Prostate gland (tissue), 2 donors: ENCODE measurements around the gene SBSN.

ENCODE experiments used
- POLR2A ChIP-seq: fragments of 450-650 bp; IDR thresholded peaks from one replicate; pipeline ENCODE4 v1.6.1; 2016; ENCODE audit warnings: antibody characterized with exemption, mild to moderate bottlenecking
- TF ChIP-seq, protein P1 (sequence below), 4 experiments: fragments of 200-600 bp in 2 of 4; fragments of 450-650 bp in 2 of 4; sonication (generic) in 2 of 4; IDR thresholded peaks; 1 replicate in 3 of 4; 2 replicates in 1 of 4; pipeline ENCODE4 v1.5.1; 2016 to 2019; ENCODE audit warnings: antibody characterized with exemption in 4 of 4, mild to moderate bottlenecking in 2 of 4, moderate library complexity in 2 of 4

DNA sequence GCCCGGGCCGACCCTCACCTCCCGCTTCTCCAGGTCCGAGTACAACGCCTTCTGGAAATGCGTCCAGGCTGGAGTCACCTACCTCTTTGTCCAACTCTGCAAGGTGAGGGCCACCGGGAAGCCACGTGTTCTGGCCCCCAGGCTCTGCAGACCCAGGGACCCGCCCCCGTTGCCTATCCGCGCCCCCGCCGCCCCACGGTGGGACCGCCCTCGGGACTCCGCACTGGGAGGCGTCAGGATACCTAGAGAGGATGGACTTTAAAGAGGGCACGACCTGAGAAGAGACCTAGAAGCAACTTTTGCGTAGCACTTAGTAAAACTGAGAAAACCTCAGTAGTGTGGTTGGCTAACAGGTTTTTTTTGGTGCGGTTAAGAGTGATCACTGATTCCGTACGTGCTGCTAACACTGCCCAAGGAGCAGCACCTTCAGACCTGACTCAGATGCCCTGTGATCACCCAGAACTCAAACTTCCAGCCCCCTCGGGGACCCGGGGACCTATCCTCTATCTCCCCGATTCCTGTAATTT lies 17.8 kb upstream of the SBSN start:
- TF ChIP-seq, protein P1, sequence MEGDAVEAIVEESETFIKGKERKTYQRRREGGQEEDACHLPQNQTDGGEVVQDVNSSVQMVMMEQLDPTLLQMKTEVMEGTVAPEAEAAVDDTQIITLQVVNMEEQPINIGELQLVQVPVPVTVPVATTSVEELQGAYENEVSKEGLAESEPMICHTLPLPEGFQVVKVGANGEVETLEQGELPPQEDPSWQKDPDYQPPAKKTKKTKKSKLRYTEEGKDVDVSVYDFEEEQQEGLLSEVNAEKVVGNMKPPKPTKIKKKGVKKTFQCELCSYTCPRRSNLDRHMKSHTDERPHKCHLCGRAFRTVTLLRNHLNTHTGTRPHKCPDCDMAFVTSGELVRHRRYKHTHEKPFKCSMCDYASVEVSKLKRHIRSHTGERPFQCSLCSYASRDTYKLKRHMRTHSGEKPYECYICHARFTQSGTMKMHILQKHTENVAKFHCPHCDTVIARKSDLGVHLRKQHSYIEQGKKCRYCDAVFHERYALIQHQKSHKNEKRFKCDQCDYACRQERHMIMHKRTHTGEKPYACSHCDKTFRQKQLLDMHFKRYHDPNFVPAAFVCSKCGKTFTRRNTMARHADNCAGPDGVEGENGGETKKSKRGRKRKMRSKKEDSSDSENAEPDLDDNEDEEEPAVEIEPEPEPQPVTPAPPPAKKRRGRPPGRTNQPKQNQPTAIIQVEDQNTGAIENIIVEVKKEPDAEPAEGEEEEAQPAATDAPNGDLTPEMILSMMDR (IDR thresholded peaks at IDR 0.05) = no peak
- no peak for TF ChIP-seq POLR2A
